Activated T-cell treated with anti-CD3 and anti-CD28 coated beads, Interleukin-2, amount 50 U/mL, for 24 hours (primary cell): ENCODE measurements around the gene KIF19.
A peak's percentile ranks its signal among the peaks of the same experiment; 100 is the strongest.

ENCODE experiments used
- DNase-seq: peaks from one replicate; pipeline ENCODE4 v3.0.0-alpha.2; 2020
- H3K27ac Mint-ChIP-seq: 2 replicates; pipeline ENCODE4 v1.8.0; 2020; ENCODE audit warnings: mild to moderate bottlenecking, mixed read lengths
- H3K27me3 Mint-ChIP-seq: 2 replicates; pipeline ENCODE4 v1.8.0; 2020; ENCODE audit warnings: mixed read lengths
- H3K36me3 Mint-ChIP-seq: 2 replicates; pipeline ENCODE4 v1.8.0; 2020; ENCODE audit warnings: low read depth, mixed read lengths
- H3K4me1 Mint-ChIP-seq: 2 replicates; pipeline ENCODE4 v1.8.0; 2020; ENCODE audit warnings: low read depth, mixed read lengths
- H3K4me3 Mint-ChIP-seq: 2 replicates; pipeline ENCODE4 v1.8.0; 2020; ENCODE audit warnings: mild to moderate bottlenecking, moderate library complexity, mixed read lengths
- H3K9me3 Mint-ChIP-seq: 2 replicates; pipeline ENCODE4 v1.8.0; 2020; ENCODE audit warnings: mixed read lengths

The KIF19 gene

DNA sequence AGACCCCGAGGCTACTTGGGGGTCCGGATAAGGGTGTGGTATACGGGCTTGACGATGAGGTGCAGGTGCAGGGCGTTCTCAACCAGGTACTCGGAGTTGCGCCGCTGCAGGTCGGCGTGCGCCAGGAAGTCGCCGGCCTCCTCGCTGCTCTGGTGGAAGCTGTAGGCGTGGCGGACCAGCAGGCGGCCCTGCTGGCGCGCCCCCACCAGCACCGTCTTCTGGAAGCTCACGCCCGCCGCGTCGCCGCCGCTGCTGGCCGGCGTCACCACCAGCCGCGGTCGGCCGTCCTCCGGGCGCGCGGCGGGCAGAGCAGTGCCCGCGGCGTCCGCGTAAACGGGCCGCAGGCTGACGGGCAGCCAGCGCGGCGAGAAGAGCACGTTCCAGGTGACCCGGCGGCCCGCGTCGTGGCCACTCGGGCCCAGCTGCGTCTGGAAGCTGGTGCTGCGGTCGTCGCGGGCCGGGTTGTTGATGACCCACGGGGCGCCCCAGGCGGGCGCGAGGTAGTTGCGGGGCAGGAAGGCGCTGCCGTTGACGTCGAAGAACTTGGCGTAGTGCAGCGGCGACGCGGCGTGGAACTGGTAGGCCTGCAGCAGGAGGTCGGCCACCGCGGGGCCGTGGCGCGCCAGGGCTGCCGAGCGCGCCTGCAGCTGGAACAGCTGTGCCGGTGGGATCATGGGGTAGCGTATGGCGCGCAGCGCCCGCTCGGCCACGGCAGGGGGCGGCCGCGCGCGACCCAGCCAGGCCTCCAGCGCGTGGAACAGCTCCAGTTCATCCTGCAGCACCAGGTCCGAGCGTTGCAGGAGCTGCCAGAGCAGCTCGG lies 30.8 kb downstream of the KIF19 start:
- H3K4me3 Mint-ChIP-seq, result no peak overlapping the region
- no peak for DNase-seq
- peaks cover 87% of the 10 kb centered on the region for H3K27me3 Mint-ChIP-seq
- H3K9me3 Mint-ChIP-seq, result no peaks in the 10 kb centered on the region
- no peaks in the 10 kb centered on the region for H3K36me3 Mint-ChIP-seq
- H3K27ac Mint-ChIP-seq, result no peak overlapping the region
- H3K4me1 Mint-ChIP-seq, result peaks cover 7% of the 10 kb centered on the region

DNA sequence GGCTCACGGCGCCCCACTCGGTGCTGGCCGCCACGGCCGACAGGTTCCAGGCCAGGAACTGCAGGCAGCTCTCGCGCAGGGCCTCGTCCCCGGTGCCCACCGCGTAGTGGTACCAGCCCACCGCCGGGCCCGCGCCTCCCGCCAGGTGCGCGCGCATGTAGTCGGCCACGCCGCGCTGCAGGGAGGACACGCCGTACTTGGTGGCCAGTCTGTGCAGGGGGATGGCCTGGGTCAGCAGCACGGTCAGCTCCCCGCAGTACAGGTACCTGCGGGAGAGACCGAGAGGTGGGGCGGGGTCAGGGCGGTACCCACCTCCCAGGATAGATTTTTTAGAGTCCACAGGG lies 31.4 kb downstream of the KIF19 start:
- Mint-ChIP-seq H3K27ac (no peak overlapping the region), H3K27me3 (peaks cover 84% of the 10 kb centered on the region), H3K9me3 (no peaks in the 10 kb centered on the region), H3K4me3 (no peak overlapping the region), H3K4me1 (peaks cover 5% of the 10 kb centered on the region), H3K36me3 (no peaks in the 10 kb centered on the region)
- no peak for DNase-seq

DNA sequence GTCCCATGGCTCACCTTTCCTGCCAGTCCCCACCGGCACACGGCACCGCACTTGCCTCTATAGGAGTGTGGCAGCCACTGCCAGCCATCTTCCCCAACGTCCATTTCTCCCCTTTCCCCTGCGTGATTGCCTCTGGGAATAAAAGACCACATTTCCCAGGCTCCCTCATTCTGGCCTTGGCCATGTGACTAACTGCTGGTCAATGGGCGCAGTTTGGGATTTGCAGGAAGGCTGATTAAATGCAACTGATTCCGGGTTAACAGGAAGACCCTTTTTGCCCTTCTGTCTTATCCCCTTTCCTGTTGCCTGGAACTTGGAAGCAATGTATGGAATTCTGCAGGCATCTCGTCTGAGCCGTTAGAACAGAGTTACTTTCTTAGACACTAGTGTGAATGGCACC lies 32.7 kb downstream of the KIF19 start:
- DNase-seq, result no peak
- Mint-ChIP-seq H3K36me3 (no peaks in the 10 kb centered on the region), H3K9me3 (no peaks in the 10 kb centered on the region), H3K4me3 (no peak overlapping the region), H3K27me3 (peaks cover 75% of the 10 kb centered on the region), H3K4me1 (peaks cover 5% of the 10 kb centered on the region), H3K27ac (no peak overlapping the region)

DNA sequence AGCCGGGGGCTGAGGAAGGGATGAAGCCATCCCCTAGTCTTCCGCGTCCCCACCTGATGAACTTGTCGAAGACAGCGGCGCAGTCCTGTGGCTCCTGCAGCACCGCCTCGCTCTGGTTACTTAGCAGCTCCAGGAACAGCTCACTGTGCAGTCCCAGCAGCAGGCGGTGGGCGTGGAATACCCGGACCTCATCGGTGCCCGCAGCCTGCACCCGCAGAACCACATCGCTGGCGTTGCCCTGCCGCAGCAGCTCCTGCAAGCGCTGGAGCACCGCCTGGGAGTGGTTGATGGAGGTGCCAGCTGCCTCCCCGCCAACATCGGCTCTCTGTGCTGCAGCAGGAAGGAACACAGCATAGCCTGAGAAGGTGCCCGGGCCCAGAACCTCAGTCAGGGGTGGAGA lies 33.9 kb downstream of the KIF19 start:
- Mint-ChIP-seq H3K27me3 (peaks cover 63% of the 10 kb centered on the region), H3K9me3 (no peaks in the 10 kb centered on the region), H3K4me3 (no peak overlapping the region), H3K27ac (no peak overlapping the region), H3K36me3 (no peaks in the 10 kb centered on the region), H3K4me1 (peaks cover 2% of the 10 kb centered on the region)
- DNase-seq, result no peak

DNA sequence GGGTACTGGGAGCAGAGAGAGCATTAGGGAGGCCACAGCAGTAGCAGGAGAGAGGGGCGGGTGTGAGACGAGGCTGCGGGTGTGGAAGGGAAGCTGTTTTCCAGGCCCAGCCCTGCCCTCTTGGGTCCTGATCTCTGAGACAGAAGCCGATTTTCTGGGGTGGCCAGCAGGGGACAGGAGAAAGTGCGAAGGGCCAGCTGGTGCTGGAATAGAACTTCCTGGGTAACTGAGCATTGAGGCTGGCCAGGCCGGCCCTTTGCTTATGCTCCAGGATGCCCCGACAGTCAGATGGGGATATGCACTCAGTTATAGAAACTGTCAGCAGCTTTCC lies 34.8 kb downstream of the KIF19 start:
- Mint-ChIP-seq H3K9me3 (no peaks in the 10 kb centered on the region), H3K27me3 (peaks cover 53% of the 10 kb centered on the region), H3K36me3 (no peaks in the 10 kb centered on the region), H3K4me3 (no peak overlapping the region), H3K4me1 (peaks cover 2% of the 10 kb centered on the region), H3K27ac (no peak overlapping the region)
- DNase-seq, result no peak

DNA sequence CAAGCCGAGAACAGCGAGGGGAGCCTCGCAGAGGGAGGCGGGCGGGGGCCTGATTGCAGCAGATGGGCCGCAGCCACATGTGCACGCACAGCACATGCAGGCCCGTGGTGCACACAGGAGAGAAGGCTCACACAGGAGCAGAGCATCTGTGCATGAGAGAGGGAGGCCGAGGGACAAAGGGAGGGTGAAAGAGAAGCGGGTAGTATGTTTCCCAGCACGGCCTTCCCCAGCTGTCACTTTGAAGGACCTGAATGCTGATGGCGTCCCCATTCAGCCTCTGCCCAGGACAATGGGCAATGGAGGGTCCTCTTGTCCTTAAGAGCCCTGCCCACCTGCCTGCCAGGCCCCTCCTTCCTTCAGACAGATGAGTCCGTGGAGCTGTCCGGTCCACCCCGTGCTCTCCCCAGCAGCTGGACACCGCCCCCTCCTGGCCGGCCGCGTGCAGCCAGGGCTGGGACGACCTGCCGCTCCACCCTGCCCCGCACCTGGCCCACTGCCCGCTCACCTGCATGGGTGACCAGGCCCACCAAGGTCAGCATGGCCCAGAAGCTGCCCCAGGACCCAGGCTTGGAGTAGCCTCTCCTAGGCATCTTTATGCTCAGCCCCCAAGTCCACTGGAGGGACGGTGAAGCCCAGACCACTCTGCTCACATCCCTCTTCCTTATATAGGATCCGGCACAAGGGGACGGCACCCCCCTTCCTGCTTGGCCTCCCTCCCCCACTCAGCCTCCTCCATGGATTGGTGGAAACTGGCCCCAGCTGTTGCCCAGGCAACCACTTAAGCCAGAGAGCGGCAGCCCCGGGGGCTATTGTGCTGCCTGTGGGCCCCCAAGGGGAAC lies 35.4 kb downstream of the KIF19 start, which contains the start of gene BTBD17:
TSS of gene BTBD17 (minus strand) at position 639 of the 839 bp plus-strand sequence. CDS start at position 590, 49 bp downstream.
- Mint-ChIP-seq H3K27ac (no peak within 1 kb of the TSS), H3K9me3 (no peaks in the 10 kb centered on the region), H3K36me3 (no peaks in the 10 kb centered on the region), H3K27me3 (peaks cover 47% of the 10 kb centered on the region), H3K4me1 (peaks cover 2% of the 10 kb centered on the region), H3K4me3 (no peak within 1 kb of the TSS)
- DNase-seq, result peak; percentile 55

DNA sequence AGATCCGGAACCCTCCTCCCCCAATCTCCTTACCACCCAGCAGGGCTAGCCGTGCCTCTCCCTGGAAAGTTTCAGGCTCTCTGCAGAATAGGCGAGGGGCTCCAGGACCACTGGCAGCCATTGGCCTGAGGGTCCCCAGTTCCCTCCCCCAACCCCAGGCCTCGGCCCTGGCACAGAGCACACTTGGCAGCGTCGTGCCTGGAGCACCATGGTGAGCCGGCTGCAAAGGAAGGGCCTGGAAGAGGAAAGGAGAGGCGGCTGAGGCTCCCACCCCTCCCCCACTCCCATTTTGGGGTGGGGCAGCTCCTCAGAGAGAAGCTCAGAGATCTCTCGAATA lies 36.0 kb downstream of the KIF19 start:
- Mint-ChIP-seq H3K4me1 (peaks cover 2% of the 10 kb centered on the region), H3K4me3 (no peak overlapping the region), H3K27ac (no peak overlapping the region), H3K36me3 (no peaks in the 10 kb centered on the region), H3K27me3 (peaks cover 44% of the 10 kb centered on the region), H3K9me3 (no peaks in the 10 kb centered on the region)
- DNase-seq, result no peak

DNA sequence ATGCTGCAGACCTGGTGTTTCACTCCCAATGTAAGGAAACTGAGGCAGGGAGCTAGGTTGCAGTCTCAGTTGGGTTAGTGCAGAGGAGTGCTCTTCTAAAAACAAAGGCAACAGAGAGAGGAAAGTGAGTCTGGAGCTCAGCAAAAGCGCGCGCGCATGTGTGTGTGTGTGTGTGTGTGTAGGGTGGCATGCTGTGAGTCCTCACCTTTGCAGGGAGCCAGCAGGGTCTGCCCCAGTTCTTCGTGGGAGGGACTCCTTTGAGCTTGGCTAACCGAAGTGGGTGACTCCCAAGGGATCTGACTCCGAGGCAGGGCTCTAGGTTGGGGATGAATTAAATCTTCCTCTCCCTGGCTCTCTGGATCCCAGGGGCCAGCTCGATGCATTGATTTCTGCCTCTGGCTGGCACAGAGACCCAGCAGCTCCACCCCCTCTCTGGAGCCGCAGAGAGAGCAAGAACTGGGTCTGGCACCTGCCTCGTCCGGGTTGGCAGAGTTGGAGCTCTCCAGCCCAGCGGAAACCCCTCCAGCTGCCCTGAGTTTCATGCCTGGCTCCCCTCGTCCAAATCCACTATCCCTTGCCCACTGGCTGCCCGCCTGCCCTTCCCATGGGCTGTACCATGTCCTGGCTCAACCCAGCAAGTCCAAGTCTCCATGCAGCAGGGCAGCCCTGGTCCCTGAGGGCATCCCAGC lies 36.9 kb downstream of the KIF19 start:
- Mint-ChIP-seq H3K27me3 (peaks cover 38% of the 10 kb centered on the region), H3K27ac (no peak overlapping the region), H3K36me3 (no peaks in the 10 kb centered on the region), H3K4me3 (no peak overlapping the region), H3K4me1 (no peaks in the 10 kb centered on the region), H3K9me3 (no peaks in the 10 kb centered on the region)
- no peak for DNase-seq

DNA sequence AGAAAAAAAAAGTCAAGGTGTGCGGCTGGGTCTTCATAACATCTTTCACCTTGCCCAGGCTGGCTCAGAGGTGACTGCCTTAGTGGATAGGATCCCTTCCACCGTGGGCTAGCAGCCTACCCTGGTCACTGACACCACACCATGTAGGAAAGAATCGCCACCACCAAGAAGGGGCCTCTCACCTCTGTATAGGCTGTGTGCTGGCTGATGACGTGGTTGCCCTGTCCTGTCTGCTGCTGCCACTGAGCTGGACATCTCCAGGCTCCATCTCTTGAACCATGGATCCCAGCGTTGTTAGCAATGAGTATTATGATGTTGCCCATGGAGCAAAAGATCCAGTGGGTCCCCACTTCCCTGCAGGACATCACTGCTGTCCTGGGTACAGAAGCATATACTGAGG lies 41.2 kb downstream of the KIF19 start, which contains the start of gene GPR142:
TSS of gene GPR142 (plus strand) at position 301 of the 400 bp plus-strand sequence. CDS start 2,035 bp downstream, outside the sequence.
- Mint-ChIP-seq H3K27ac (no peak within 1 kb of the TSS), H3K4me3 (no peak within 1 kb of the TSS), H3K27me3 (peaks cover 9% of the 10 kb centered on the region), H3K4me1 (peaks cover 15% of the 10 kb centered on the region), H3K36me3 (no peaks in the 10 kb centered on the region), H3K9me3 (no peaks in the 10 kb centered on the region)
- DNase-seq, result no peak

DNA sequence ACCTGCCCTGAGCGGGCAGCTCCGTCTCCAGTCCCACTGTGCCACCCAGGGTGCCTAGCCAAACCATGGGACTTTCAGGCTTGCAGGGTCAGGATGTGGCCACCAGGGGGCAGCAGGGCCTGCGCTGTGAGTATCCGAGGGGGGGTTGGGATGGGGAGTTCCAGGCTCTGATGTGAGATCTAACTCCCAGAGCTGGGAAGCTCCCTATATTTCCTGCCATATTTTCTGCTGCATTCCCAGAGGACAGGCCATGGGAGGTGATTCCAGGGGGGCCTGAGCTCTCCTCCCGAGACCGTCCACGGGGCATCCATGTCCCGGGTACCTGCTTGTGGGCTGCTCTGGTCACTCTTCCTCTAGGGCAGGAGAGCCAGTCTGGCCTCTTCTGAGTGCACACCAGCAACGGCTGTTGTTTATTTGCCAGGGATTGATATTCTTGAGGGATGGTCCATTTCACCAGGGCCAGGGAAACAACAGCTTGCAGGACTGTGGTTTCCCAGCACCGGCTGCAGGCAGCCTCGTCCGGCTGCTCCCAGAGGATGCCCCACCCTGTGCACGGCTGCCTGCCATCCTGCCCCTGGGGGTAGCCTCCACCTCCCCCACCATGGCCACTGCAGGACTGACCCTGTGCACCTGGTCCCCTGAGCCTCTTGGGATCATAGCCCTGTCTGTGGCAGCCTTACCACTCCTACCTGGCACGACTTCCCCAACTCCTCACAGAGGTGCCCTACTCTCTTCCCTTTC lies 42.5 kb downstream of the KIF19 start:
- peak; percentile 84 for DNase-seq
- H3K4me1 Mint-ChIP-seq, result peaks cover 15% of the 10 kb centered on the region
- H3K9me3 Mint-ChIP-seq, result no peaks in the 10 kb centered on the region
- no peaks in the 10 kb centered on the region for H3K36me3 Mint-ChIP-seq
- H3K27me3 Mint-ChIP-seq, result peaks cover 6% of the 10 kb centered on the region
- H3K4me3 Mint-ChIP-seq, result peak overlapping the region; percentile 37
- H3K27ac Mint-ChIP-seq, result no peak overlapping the region

DNA sequence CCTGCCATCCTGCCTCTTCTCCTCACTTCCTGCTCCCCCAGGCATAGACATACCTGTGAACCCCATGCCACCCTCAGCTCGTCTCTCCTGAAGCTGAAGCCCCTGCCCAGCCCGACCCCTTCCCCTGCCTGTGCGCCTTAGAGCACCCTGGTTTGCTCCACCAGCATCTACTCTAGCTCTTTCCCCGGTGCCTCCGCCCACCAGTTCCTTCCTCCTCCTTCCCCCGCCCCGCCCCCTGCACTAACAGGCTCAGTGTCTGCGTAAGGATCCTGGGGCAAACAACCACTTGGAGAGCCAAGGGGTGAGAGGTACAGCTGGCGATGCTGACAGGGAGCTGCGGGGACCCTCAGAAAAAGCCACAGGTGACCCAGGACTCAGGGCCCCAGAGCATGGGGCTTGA lies 43.2 kb downstream of the KIF19 start:
- DNase-seq, result peak; percentile 71
- H3K4me3 Mint-ChIP-seq, result no peak overlapping the region
- no peaks in the 10 kb centered on the region for H3K9me3 Mint-ChIP-seq
- H3K27ac Mint-ChIP-seq, result no peak overlapping the region
- H3K27me3 Mint-ChIP-seq, result peaks cover 6% of the 10 kb centered on the region
- H3K36me3 Mint-ChIP-seq, result no peaks in the 10 kb centered on the region
- H3K4me1 Mint-ChIP-seq, result peaks cover 15% of the 10 kb centered on the region

DNA sequence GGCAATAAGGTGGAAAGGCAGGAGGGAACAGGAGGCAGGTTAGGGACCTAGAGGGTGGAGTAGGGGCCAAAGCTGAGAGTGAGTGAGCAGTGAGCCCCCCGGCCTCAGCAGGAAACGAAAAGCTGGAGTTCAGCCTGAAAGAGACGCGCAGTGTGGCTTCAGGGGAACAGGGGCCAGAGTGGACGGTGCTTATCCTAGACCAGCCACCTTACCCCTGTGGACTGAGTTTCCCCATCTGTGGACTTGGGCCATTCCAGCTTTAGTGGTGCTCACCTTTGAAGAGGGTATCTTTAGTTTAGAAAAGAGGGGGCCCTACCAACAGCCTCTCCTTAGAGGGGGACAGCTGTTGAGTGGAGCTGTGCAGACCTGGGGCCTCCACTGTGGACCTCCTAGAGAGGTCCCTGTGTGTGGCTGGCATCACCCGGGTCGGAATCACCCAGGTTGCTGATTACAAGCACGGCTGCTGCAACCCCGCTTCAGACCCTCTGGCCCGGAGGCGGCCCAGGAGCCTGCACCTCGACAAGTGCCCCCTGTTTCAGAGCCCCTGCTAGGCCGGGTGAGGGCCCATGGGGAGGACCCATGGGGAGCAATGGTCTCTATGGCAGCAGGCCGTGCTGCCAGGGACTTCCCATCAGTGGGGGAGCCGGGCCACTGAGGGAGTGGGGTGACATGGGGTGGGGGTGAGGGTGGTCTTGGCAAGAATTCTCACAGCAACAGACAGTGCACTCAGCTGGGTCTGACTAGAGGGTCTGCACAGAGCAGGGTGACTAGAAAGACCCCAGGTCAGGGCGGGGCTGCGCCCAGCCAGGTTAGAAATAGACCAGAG lies 43.9 kb downstream of the KIF19 start:
- Mint-ChIP-seq H3K9me3 (no peaks in the 10 kb centered on the region), H3K4me1 (peaks cover 15% of the 10 kb centered on the region), H3K27ac (no peak overlapping the region), H3K36me3 (no peaks in the 10 kb centered on the region), H3K4me3 (no peak overlapping the region), H3K27me3 (peaks cover 6% of the 10 kb centered on the region)
- no peak for DNase-seq

DNA sequence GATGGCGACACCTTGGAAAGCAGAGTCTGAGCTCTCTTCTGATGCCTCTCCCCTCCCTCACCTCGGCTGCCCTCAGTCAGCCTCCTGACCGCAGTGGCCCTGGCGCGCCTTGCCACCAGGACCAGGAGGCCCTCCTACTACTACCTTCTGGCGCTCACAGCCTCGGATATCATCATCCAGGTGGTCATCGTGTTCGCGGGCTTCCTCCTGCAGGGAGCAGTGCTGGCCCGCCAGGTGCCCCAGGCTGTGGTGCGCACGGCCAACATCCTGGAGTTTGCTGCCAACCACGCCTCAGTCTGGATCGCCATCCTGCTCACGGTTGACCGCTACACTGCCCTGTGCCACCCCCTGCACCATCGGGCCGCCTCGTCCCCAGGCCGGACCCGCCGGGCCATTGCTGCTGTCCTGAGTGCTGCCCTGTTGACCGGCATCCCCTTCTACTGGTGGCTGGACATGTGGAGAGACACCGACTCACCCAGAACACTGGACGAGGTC lies 45.7 kb downstream of the KIF19 start:
- Mint-ChIP-seq H3K27ac (no peak overlapping the region), H3K9me3 (no peaks in the 10 kb centered on the region), H3K4me3 (no peak overlapping the region), H3K27me3 (peaks cover 6% of the 10 kb centered on the region), H3K4me1 (peaks cover 15% of the 10 kb centered on the region), H3K36me3 (no peaks in the 10 kb centered on the region)
- no peak for DNase-seq
